ENCODE results near the gene NEURL1.

Gene NEURL1

GRCh38 chr10:103545771-103546281, 52.3 kb downstream of the NEURL1 start:
- no peak for DNase-seq (ENCODE audit: low read depth in 2 of 2)

DNA sequence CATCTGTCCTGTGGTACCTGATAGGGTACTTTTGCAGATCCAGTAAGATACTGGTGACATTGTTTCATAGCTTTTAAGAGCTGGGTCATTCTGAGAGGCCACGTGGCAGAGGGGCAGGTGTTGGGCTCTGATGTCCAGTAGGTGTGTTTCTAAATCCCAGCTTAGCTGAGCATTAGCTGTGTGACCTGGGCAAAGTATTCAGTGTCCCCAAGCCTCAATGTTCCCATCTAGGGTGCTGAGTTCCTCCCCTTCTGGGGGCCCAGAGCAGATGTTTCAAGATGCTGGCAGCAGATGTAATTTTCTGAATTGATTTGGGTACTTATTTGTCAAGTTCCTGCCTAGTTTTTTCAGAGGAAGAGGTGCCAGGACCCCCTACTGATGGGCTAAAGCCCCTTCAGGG, 52.9 kb downstream of the NEURL1 start:
- DNase-seq (ENCODE audit: low read depth in 2 of 2), result no peak

DNA sequence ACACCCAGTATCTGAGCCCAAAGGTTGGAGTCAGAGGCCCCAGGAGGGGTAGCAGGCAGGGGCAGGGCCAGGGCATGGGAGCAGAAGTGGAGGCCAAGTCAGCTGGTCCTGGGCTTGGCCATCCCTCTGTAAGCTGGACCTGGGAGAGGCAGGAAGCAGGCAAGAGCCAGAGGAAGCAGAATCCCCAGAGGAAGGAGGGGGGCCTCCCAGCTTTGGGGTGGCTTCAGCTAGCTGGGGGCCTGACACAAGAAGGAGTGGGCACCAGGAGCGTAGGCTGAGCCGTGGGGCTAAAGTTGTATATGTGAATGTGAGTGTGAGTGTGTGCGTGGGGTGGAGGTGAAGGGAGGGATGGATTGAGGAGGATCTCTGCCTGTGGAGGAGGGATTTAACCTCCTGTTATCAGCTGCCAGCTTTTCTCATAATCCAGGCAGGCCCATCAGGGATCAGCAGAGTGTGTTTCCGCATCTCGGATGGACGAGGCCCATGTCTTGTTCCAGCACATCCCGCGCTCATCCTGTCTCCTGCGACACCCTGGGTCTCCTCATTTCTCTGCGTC, 54.0 kb downstream of the NEURL1 start:
- DNase-seq (ENCODE audit: low read depth in 2 of 2), result no peak

GRCh38 chr10:103548006-103548405, 54.5 kb downstream of the NEURL1 start:
- no peak for DNase-seq (ENCODE audit: low read depth in 2 of 2)

DNA sequence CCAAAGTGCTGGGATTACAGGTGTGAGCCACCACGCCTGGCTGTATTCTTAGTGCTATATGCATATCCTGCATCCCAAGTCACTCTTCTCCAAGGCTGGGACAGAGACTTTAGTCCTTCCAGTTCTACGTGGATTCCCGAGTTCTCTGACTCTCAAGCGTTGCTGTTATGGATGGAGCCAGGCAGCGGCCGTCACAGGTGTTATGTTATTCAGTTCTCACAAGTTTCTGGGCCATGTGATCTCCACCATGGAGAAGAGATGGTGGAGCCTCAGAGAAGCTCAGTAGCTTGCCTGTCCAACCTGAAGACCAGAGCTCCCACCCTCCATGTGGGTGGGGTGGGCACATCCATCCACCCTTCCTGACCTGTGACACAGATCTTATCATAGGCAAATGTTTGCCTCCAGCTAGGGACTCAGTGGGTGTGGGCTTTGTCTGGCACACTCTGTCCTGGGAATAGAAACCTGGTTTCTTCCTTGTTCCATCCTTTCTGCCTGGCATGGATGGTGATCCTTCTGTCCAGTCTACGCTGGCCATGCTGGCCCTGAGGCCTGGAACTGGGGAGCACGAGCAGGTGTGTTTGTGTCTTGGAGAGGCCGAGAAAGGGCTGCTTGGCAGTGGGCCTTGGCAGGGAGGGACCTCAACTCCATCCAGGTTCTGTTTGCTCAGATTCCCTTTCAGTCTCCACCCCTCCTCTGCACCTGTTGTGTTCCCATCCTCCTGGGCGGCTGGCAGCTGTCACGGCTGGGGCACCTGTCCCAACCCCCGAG, 55.3 kb downstream of the NEURL1 start:
- DNase-seq (ENCODE audit: low read depth in 2 of 2), result no peak

DNA sequence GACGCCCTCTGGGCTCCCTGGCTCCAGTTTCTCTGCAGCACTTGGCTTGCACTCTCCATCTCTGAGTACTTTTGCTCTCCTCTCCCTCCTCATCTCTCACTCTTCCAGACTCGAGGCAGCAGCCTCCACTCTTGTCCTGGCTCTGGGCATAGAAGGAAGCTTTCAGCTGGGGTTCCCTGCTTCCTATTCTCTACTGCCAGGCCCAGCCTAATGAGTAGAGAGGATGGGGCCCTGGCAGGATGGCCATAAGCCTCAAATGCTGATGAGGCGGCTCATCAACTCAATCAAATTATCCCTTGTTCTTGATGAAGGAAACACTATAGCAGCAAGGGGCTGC, 55.8 kb downstream of the NEURL1 start:
- no peak for DNase-seq (ENCODE audit: low read depth in 2 of 2)

- DNase-seq (ENCODE audit: low read depth in 2 of 2), result no peak
Measured at GRCh38 chr10:103550229-103550628, 56.7 kb downstream of the NEURL1 start.

DNA sequence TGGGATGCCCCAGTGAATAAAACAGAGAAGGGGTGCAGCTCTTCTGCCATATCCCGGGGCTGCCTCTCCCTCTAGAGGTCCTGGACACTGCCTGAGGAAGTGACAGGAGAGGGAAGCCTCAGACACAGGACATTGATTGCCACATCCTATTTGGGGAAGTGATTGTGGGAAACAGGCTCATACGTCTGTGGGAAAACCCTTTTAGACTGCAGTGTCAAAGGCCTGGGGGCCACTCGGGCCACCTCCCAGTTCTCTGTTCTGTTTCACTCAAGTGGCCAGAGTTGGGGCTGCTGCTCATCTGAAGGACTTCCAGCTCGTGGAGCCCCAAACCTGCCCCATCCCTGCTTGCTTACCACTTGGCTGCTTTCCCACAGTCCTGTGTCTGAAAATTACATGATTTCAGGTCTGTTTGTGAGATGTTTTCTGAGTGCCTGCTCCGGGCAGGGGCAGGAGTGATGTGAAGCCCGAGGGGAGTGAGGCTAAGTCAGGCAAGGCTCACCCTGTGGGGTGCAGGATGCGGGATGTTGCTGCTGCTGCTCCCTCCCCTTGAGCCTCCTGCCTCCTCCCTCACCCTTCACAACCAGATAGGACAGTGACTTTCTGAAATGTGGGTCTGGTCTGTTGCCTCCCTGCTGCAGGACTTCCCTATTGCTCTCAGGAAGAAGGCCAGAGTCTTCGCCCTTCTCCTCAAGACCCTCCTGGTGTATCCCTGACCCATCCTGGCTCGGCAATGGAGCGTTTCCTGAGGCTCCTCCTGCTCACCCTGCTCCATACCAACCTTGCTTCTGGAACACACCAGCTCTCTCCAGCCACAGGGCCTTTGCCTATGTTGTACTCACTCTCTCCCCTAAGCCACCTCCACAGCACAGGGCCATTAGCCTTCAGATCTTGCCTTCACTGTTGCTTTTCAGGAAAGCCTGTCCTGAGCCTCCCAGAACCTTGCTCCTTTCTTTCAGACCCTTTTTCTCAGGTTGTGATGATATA, 58.4 kb downstream of the NEURL1 start:
- DNase-seq (ENCODE audit: low read depth in 2 of 2), result no peak

GRCh38 chr10:103552856-103553742, 59.6 kb downstream of the NEURL1 start:
- no peak for DNase-seq (ENCODE audit: low read depth in 2 of 2)

GRCh38 chr10:103553743-103554487, 60.4 kb downstream of the NEURL1 start:
- peak in 1 of 2 donors; percentile 24 for DNase-seq (ENCODE audit: low read depth in 2 of 2)

GRCh38 chr10:103554488-103555324, 61.2 kb downstream of the NEURL1 start:
- peak in 1 of 2 donors; percentile 12 for DNase-seq (ENCODE audit: low read depth in 2 of 2)

DNA sequence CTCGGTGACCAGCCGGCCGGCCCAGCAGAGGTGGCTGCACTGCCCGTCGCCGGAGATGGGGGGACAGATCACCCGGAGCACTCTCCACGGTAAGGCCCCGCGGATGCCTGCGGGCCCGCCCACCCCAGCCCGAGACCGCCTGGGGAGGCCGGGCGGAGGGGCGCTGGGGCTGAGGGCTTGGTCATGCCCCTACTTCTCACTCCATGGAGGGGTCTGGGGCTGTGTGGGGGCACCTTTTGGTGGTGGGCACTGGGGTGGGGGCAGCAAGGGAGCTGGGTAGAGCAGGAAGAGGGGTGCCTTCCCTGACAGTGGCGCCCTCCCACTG, 61.8 kb downstream of the NEURL1 start:
- DNase-seq (ENCODE audit: low read depth in 2 of 2), result no peak

DNA sequence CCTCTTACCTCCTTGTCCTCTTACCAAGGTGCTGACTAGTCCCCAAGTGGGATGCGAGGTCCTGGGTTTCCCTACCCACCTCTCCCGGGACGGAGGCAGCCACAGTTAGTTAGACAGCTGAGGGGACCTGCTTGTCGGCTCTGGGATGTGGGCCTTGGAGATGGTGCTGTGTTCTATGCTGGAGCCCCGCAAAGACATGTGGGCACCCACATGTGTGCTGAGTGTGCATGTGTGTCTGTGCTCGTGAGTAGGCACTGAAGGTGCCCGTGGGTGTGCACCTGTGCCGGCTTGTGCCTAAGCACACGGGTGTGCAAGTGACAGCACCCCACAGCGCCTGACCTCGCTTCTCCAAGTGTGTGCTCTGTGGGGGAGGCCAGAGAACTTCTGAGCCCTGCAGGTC, 62.2 kb downstream of the NEURL1 start:
- DNase-seq (ENCODE audit: low read depth in 2 of 2), result no peak

DNA sequence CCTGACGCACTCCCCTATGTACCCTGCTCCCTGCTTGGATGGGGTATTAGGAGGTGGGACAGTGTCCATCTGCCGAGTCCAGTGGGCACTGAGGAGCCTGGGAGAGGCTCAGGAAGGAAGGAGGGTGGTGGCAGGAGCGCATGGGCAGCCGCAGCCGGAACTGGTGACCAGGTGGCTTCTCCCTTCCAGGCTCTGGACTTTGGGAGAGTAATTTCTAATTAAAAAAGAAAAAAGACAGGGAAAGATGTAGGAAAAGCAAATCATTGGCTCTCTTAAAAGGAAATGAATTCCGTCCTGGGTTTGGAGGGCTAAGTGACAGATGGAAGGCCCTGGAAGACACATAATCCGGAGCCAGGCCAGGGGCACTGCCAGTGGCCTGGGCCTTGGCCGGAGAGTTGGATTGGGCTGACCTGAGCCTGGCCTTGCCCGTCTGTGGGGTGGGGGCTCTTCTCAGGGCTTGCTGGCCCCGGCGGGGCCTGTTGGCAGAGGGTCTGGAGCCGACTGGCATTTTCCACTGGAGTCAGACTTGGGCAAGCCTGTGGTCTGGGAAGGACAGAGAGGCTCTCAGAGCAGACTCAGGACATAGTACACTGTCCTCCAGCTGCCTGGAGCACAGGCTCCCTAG, 63.0 kb downstream of the NEURL1 start:
- DNase-seq (ENCODE audit: low read depth in 2 of 2), result no peak

DNA sequence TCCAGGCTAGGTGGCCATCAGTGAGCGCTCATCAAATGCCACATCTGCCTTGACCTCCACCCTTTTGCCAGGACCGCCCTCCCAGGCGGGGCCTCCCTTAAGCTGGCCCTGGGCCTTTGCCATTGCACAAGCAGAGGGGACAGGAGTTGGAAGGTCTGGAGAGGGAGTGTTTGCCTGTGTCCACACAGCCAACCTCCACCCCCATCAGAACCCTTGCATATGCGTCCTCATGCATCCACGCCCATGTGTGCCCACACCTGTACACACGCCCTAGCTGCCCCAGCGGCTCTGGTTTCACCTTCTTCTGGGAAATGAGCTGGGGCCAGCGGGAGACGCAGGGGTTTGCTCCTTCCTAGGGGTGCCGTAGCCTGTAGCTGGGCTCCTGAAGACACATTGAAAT, 64.0 kb downstream of the NEURL1 start:
- DNase-seq (ENCODE audit: low read depth in 2 of 2), result no peak

GRCh38 chr10:103558911-103559310, 65.4 kb downstream of the NEURL1 start:
- DNase-seq (ENCODE audit: low read depth in 2 of 2), result no peak

GRCh38 chr10:103559776-103560175, 66.3 kb downstream of the NEURL1 start:
- no peak for DNase-seq (ENCODE audit: low read depth in 2 of 2)

DNA sequence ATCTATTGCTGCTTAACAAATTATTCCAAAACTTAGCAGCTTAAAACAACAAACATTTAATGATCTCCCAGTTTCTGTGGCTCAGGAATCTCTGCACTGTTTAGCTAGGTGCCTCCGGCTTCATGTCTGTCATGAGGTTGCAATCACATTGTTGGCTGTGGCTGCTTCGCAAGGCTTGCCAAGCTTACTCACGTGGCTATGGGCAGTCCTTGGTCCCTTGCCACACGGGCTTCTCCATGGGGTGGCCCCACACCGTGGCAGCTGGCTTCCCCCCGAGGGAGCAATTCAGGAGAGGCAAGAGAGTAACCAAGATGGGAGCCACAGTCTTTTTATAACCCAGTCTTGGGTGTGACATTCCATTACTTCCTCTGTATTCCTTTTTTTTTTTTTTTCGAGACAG, 67.4 kb downstream of the NEURL1 start:
- no peak for DNase-seq (ENCODE audit: low read depth in 2 of 2)

DNA sequence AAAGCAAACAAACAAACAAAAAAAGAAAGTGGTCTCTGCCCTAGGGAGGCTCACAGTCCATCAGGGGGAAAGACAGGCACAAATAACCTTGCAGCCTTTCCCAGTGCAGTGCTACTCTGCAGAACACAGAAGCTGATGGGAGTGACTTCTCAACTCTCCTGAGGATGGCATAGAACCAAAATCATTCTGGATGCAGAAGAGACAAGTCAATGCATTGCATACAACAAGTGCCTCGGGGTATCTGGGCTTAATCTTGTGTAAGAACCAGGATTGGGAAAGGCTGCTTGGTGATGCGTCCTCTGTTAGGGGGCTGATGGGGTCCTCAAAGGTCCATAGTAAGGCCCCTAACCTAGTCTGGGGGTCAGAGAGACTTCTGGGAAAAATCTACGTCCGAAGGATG, 68.9 kb downstream of the NEURL1 start:
- DNase-seq (ENCODE audit: low read depth in 2 of 2), result no peak

Data from stimulated activated CD8-positive, alpha-beta memory T cell treated with anti-CD3 and anti-CD28 coated beads, Interleukin-7, amount 100 ng/mL, for 4 hours (primary cell).